ENCODE measurements around the gene ANGPTL4.
"Not testable (repeated sequence)": the region's sequence is repeated elsewhere in the genome, so short reads cannot be mapped to it uniquely, and the experiment has no call there.

The ANGPTL4 gene, protein sequence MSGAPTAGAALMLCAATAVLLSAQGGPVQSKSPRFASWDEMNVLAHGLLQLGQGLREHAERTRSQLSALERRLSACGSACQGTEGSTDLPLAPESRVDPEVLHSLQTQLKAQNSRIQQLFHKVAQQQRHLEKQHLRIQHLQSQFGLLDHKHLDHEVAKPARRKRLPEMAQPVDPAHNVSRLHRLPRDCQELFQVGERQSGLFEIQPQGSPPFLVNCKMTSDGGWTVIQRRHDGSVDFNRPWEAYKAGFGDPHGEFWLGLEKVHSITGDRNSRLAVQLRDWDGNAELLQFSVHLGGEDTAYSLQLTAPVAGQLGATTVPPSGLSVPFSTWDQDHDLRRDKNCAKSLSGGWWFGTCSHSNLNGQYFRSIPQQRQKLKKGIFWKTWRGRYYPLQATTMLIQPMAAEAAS

GRCh38 chr19:8363803-8364771 is at the start of gene ANGPTL4:
Gene ANGPTL4, plus strand, starts transcription at chr19:8364155. Its CDS starts 167 bp downstream, at chr19:8364322.
- DNase-seq = no peak

DNA sequence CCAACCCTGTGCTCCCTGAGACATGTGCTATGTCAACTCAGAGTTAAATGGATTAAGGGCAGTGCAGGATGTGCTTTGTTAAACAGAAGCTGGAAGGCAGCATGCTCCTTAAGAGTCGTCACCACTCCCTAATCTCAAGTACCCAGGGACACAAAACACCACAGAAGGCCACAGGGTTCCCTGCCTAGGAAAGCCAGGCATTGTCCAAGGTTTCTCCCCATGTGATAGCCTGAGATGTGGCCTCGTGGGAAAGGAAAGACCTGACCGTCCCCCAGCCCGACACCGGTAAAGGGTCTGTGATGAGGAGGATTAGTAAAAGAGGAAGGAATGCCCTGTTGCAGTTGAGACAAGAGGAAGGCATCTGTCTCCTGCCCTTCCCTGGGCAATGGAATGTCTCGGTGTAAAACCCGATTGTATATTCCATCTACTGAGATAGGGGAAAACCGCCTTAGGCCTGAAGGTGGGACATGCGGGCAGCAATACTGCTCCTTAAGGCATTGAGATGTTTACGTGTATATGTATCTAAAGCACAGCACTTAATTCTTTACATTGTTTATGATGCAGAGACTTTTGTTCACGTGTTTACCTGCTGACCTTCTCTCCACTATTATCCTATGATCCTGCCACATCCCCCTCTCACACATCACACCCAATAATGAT is 48.8 kb upstream of the ANGPTL4 start:
- not testable (repeated sequence) for DNase-seq

- DNase-seq = no peak
These were observed 47.4 kb upstream of the ANGPTL4 start for GRCh38 chr19:8316351-8317125.

DNA sequence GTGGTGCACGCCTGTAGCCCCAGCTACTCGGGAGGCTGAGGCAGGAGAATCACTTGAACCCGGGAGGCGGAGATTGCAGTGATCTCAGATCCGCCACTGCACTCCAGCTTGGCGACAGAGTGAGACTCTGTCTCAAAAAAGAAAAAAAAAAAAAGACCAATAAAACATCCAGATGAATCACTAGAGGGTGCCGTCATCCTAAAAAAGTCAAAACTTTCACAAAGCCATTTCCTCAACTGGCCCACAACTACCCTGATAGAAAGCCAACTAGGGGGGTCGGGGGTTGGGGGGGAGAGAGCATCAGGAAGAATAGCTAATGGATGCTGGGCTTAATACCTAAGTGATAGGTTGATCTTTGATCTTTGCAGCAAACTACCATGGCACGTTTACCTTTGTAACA is 45.1 kb upstream of the ANGPTL4 start:
- not testable (repeated sequence) for DNase-seq

DNA sequence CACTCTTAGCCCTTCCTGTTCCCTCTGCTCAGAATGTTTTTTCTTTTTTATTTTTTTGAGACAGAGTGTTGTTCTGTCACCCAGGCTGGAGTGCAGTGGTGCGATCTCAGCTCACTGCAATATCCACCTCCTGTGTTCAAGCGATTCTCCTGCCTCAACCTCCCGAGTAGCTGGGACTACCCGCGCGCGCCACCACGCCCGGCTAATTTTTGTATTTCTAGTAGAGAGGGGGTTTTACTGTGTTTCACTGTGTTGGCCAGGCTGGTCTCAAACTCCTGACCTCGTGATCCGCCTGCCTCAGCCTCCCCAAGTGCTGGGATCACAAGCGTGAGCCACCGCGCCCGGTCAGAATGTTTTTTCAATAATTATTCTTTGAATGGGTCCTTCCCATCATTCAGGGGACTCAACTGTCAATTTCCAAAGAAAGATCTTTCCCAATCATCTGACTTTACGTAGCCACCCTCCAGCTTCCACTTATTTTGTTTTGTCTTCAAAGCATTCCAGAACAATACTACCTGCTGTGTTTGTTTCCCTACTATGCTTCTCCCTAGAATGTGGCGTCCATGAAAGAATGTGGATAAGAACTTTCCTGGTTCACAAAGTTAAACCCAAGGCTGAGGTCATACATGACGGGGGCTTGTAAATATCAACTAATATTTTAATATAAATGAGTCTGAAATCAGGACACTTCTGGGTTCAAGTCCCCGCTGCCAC is 44.0 kb upstream of the ANGPTL4 start:
- no peak for DNase-seq

- DNase-seq = no peak
These were observed 43.3 kb upstream of the ANGPTL4 start for GRCh38 chr19:8320564-8321066.

- peak; percentile 88 for DNase-seq
These were observed 42.6 kb upstream of the ANGPTL4 start, which contains the start of the genes NDUFA7 and RPS28 for GRCh38 chr19:8321067-8321985. Gene NDUFA7, minus strand, starts transcription at chr19:8321375. Its CDS starts 17 bp downstream, at chr19:8321358. Gene RPS28, plus strand, starts transcription at chr19:8321496. Its CDS starts 35 bp downstream, at chr19:8321531.

GRCh38 chr19:8321986-8322637 is 41.8 kb upstream of the ANGPTL4 start:
- no peak for DNase-seq

- no peak for DNase-seq
These were observed 41.3 kb upstream of the ANGPTL4 start for GRCh38 chr19:8322638-8322997.

GRCh38 chr19:8323781-8324185 is 40.2 kb upstream of the ANGPTL4 start:
- no peak for DNase-seq

DNA sequence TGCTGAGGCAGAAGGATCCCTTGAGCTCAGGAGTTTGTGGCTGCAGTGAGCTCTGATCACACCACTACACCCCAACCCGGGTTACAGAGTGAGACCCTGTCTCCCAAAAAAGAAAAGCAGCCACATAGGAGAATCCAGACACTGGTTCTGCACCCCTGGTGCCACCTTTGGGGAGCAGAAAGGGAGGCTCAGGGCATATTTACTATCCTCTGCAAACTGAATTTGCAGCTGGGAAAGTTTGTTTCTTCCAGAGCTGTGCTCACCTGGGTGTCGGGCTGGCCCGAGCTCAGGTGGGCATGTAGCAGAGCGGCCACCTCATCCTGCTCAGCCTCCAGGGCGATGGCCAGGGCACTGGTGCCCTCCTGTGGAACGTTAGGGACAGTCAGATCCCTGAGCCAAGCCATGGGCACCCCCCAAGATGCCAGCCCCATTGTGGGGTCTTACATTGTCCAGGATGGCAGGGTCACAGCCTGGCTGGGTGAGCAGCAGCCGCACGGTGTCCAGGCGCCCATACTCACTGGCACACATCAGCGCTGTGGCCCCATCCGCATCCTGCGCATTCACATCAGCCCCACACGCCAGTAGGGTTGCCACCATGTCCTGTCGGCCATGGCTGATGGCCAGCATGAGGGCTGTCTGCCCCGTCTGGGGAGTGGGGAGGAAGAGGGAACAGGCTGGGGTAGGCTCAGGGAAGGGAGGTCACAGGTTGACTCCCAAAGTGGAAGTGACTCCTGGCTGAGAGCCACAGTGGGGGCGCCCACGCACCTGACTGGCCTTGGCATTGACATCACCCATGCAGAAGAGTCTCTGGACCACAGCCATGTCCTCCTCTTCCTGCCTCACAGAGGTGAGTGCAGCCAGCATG is 39.5 kb upstream of the ANGPTL4 start:
- DNase-seq = no peak

GRCh38 chr19:8325454-8325853 is 38.5 kb upstream of the ANGPTL4 start:
- no peak for DNase-seq

GRCh38 chr19:8329996-8330395 is 34.0 kb upstream of the ANGPTL4 start:
- no peak for DNase-seq

DNA sequence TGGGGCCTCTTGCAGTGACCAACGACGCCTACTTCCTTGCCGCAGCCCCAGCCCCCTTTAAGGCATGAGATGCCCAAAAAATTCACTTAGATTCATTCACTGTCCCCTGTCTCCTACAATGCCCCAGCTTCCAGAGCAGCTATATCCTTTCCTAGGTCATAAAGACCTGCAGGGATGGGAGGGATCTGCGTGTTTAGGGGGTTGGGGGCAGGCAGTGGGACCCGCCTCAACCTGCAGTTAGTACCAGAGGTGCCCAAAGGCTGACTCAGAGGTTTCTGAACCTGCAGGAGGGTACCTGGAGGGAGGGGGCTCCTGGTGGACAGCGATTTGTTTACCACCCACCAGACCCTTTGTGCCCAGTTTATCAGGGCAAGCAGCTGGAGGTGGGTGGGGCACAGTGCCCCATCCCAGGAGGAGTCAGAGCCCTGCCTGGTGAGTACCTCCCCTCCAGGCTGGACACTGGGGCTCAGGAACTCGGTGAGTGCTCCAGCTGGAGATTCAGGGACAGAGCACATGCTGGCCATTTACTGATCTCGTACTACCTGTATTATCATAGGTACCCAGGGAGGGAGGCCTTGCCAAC is 32.6 kb upstream of the ANGPTL4 start:
- no peak for DNase-seq

- no peak for DNase-seq
These were observed 30.8 kb upstream of the ANGPTL4 start for GRCh38 chr19:8332976-8333766.

DNA sequence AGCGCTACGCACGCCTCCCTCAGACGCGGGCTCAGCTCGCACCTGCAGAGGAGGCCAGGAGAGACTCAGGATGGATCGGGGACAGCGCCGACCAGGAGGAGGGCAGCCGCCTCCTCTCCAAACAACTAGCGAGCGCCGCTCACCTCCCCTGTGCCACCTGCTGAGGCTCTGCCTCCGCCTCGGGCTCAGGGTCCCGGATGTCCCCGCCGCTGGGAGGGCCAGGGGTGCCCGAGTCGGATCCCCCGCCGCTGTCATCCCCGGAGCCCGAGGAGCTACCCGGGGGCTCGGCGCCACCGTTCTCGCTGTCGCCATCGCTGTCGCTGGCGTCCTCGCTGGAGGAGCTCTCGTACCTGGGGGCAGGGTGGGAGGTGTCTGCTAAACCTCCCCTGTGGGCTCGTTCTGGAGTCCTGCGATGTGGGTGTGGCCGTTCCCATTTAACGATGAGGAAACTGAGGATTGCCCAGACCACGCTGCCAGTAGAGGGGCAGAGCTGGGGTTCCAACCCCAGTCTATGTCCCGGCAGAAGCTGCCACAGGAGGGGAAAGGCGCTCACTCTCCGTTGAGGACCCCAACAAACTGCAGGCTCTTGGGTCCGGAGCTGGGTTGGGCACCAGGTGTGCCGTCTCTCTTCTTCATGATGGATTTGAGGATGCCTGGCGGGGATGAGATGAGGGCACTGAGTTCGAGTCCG is 30.0 kb upstream of the ANGPTL4 start:
- no peak for DNase-seq

All from amniotic stem cell (primary cell).